Esophagus squamous epithelium (tissue), 4 donors: ENCODE data around the gene FBXO31.

Experiments
- CTCF ChIP-seq, 6 experiments: fragments of 450-650 bp in 4 of 6; fragments of 200-600 bp in 2 of 6; sonication (generic) in 2 of 6; IDR thresholded peaks; one replicate each; pipeline ENCODE4 v1.5.1; 2016 to 2019; ENCODE audit warnings: antibody characterized with exemption in 6 of 6, mild to moderate bottlenecking in 4 of 6, moderate library complexity in 4 of 6
- POLR2A ChIP-seq, 4 donors: fragments of 450-650 bp; IDR thresholded peaks; one replicate each; pipeline ENCODE4 v1.6.1; 2017; ENCODE audit warnings: antibody characterized with exemption in 4 of 4, mild to moderate bottlenecking in 4 of 4, moderate library complexity in 3 of 4

GRCh38 chr16:87326151-87326571, 57.4 kb downstream of the FBXO31 start:
- TF ChIP-seq POLR2A (IDR thresholded peaks at IDR 0.05) = no peak
- TF ChIP-seq CTCF (IDR thresholded peaks at IDR 0.05) = no peak
